HEK293 (cell line): Measurements from ENCODE around the gene MBP.

Experiments
- MZF1 ChIP-seq: fragments of 450-650 bp; formaldehyde crosslinking; IDR thresholded peaks from 2 replicates; pipeline ENCODE4 v1.5.1; 2017; ENCODE audit warnings: missing biosample characterization, missing genetic modification characterization, borderline replicate concordance
- ZBTB7A ChIP-seq: fragments of 450-650 bp; formaldehyde crosslinking; IDR thresholded peaks from 2 replicates; pipeline ENCODE4 v1.5.1; 2016; ENCODE audit warnings: low read depth, missing biosample characterization, missing genetic modification characterization
- ZBTB8A ChIP-seq: fragments of 450-650 bp; formaldehyde crosslinking; IDR thresholded peaks from 2 replicates; pipeline ENCODE4 v1.5.1; 2016; ENCODE audit warnings: missing biosample characterization, missing genetic modification characterization
- ZNF513 ChIP-seq: fragments of 450-650 bp; IDR thresholded peaks from 2 replicates; pipeline ENCODE4 v1.5.1; 2018; ENCODE audit warnings: missing biosample characterization, missing genetic modification characterization
- ZNF555 ChIP-seq: fragments of 450-650 bp; formaldehyde crosslinking; conservative IDR thresholded peaks from 2 replicates; pipeline ENCODE4 v1.5.1; 2017; ENCODE audit warnings: missing biosample characterization, mild to moderate bottlenecking, missing genetic modification characterization, inconsistent platforms
- TF ChIP-seq, protein P1 (sequence below): fragments of 450-650 bp; formaldehyde crosslinking; IDR thresholded peaks from 2 replicates; pipeline ENCODE4 v1.5.1; 2016; ENCODE audit warnings: missing biosample characterization, missing genetic modification characterization

GRCh38 chr18:76993573-76993972, 139.0 kb downstream of the MBP start:
- TF ChIP-seq ZNF513 (tag by site-specific recombination): no peak
- TF ChIP-seq ZBTB7A (tag by site-specific recombination): no peak
- TF ChIP-seq, protein P1, sequence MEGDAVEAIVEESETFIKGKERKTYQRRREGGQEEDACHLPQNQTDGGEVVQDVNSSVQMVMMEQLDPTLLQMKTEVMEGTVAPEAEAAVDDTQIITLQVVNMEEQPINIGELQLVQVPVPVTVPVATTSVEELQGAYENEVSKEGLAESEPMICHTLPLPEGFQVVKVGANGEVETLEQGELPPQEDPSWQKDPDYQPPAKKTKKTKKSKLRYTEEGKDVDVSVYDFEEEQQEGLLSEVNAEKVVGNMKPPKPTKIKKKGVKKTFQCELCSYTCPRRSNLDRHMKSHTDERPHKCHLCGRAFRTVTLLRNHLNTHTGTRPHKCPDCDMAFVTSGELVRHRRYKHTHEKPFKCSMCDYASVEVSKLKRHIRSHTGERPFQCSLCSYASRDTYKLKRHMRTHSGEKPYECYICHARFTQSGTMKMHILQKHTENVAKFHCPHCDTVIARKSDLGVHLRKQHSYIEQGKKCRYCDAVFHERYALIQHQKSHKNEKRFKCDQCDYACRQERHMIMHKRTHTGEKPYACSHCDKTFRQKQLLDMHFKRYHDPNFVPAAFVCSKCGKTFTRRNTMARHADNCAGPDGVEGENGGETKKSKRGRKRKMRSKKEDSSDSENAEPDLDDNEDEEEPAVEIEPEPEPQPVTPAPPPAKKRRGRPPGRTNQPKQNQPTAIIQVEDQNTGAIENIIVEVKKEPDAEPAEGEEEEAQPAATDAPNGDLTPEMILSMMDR (tag by site-specific recombination): no peak
- TF ChIP-seq MZF1 (tag by site-specific recombination): no peak
- no peak for TF ChIP-seq ZNF555 (tag by site-specific recombination)
- TF ChIP-seq ZBTB8A (tag by site-specific recombination): no peak
